IPS-18c (cell line): Measurements from ENCODE around the gene RAMACL.

ENCODE experiments used
- H3K4me3 ChIP-seq: 2 replicates; pipeline ENCODE4 v1.7.0; 2013; ENCODE audit warnings: low read depth, mild to moderate bottlenecking, low read length, moderate library complexity; ENCODE audit not compliant: insufficient read depth
- H3K9me3 ChIP-seq: one replicate; pipeline ENCODE4 v1.6.1; 2013; ENCODE audit warnings: mild to moderate bottlenecking, low read length, moderate library complexity; ENCODE audit not compliant: control insufficient read depth, insufficient read depth

RAMACL gene

DNA sequence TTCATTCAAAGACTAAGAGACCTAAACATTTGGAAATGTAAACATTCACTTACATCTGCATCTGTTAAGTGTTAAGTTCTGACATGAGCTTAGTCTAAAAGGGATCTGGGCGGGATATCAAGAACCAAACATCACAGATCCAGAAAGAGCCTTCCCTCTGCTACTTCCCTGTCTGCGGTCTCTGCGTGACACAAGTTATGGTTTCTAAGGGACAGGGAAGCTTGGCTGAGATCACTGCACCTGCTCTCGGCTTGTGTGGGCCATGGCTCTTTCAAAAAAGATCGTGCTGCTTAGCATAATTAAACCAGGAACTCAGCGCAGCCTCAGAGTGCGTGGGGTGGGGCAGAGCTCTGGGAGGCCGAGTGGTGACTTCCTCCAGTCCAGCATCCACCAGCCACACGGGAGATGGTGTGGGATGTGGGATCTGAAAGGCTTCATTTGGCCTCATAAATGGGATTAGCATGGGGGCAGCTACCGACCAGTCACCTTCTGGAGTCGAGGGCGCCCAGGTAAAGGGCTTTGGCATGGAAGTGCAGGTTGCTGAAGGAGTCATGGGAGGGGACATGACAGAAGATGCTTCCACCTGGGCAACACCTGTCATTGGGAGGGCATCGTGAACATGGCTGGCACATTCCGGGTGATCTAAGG is 16.7 kb upstream of the RAMACL start:
- H3K4me3 ChIP-seq, result no peak overlapping the region
- peaks cover 2% of the 10 kb centered on the region for H3K9me3 ChIP-seq

- Histone ChIP-seq H3K4me3 (no peak overlapping the region), H3K9me3 (no peaks in the 10 kb centered on the region)
Observed at GRCh38 chr6:166601956-166602355, 15.5 kb upstream of the RAMACL start.

DNA sequence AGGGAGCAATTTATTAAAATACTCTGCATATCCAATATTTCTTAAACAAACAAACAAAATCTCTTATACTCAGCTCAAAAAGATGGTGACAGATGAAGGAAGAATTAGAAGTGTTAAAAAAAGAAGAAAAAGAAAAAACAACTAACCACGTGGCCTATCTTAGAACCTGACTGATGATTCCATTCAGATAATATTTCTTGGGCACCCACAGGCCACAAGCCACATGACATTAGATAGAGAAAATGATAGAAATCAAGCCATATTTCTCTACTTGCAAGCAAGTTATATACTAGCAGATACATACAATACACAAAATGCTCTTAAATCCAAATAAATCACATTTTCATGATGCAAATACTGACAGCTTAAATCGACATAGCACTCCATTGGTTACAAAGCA is 14.5 kb upstream of the RAMACL start:
- no peaks in the 10 kb centered on the region for H3K9me3 ChIP-seq
- no peak overlapping the region for H3K4me3 ChIP-seq

DNA sequence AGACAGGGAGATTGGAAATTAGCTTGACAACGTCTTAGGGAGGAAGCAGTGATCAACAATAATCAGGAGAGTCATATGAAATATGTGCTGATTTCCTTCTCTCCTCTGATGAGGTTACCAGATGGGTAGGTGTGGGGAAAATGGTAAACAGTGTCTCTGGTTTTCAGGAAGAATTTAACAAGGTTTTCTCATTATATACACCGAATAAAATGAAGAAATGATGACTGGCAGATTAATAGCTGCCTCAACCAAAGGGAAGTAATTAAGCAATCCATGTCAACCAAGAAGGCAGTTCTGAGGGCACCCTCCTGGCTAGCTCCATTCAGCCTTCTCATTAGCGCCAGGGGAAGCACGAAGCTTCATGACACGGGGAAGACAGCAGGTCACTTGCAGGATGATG is 12.7 kb upstream of the RAMACL start:
- Histone ChIP-seq H3K4me3 (no peak overlapping the region), H3K9me3 (no peaks in the 10 kb centered on the region)

DNA sequence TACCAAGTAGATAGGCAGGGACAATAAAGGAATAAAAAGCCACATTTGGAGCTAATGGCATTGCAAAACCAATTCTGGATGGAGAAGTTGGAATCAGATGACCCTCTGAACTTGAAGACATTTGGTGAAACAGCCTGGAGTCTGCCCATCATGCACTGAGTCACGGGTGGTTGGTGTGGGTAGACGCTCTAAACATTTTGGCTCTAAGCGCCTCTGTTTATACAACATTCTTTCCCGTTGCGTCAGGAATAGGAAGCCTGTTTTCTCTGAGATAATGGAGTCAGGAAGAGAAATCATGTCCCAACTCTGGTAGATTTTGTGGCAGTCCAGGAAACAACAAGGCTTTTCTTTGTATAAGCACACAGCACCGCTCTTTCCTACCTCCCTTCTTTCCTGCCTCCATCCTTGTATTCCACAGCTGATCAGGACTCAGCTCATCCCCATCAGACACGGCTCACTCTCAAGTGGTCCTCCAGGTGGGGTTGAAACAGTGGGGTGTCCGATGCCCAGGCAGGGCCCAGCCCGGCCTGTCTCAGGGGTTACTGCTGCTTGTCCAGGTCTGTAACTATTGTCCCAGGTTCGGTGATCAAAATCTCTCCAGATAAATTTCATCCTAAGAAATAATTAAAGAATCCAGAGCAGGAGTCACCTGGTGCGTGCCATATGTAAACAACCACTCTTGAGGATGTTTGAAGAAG is 12.1 kb upstream of the RAMACL start:
- Histone ChIP-seq H3K4me3 (no peak overlapping the region), H3K9me3 (no peaks in the 10 kb centered on the region)

DNA sequence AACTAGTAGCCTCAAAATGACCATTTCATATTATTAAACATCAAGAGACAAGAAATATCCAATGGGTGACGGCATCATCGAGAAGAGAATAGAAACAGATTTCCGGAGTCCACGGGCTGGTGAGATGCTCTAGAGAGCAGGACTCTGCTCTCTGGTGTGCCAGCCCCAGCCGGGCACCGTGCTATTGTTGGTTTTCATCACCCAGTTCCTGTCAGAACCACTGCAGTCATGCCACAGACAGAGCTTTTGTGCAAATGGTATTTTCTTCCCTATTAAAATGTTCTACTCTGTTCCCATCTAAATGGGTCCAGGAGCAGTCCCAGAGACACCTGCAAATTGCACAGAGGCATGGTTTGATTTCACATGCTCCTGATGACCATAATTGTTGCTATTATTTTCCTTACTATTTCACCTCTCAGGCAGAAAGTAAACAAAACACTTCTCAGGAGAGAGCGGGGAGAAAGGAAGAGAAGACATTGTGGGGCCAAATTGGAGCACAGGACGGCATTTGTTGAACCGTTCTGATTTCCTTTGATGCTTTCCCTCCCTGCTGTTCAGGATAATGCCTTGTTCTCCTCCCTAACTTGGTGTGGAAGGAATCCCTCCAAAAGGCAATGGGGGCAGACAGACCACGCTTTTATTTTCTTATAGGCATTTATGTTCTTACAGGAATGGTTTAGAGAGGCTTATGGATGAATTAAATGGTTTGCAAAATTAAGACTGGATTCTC is 11.4 kb upstream of the RAMACL start:
- no peaks in the 10 kb centered on the region for H3K9me3 ChIP-seq
- H3K4me3 ChIP-seq, result no peak overlapping the region

GRCh38 chr6:166596776-166597507 is 10.5 kb upstream of the RAMACL start:
- no peak overlapping the region for H3K4me3 ChIP-seq
- no peaks in the 10 kb centered on the region for H3K9me3 ChIP-seq

- Histone ChIP-seq H3K9me3 (no peaks in the 10 kb centered on the region), H3K4me3 (no peak overlapping the region)
Observed at GRCh38 chr6:166595949-166596348, 9.5 kb upstream of the RAMACL start.

GRCh38 chr6:166595061-166595780 is 8.7 kb upstream of the RAMACL start:
- Histone ChIP-seq H3K4me3 (no peak overlapping the region), H3K9me3 (no peaks in the 10 kb centered on the region)

- Histone ChIP-seq H3K9me3 (no peaks in the 10 kb centered on the region), H3K4me3 (no peak overlapping the region)
Observed at GRCh38 chr6:166592821-166593220, 6.3 kb upstream of the RAMACL start.

- no peak overlapping the region for H3K4me3 ChIP-seq
Observed at GRCh38 chr6:166591961-166592520, 5.6 kb upstream of the RAMACL start.

DNA sequence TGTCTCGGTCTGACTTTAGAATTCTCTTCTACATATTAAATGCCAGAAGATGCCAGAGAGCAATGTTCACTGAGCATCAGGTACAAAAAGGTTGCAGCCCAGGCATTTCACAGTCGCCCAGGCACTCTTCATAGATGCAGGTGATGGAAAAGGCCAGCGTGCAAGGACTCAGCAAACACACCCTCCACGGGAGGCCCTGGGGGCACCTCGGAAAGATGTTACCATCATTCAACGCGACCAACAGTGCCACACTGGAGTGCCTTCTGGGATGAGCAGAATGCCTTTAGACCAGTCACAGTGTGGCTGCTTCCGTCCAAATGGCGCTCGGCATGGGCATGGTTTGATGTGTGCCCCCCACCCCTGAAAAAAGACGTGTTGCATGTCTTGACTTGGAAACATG is 4.5 kb upstream of the RAMACL start:
- no peak overlapping the region for H3K4me3 ChIP-seq
- no peaks in the 10 kb centered on the region for H3K9me3 ChIP-seq

More at GRCh38 chr6:166591961-166592520, 5.6 kb upstream of the RAMACL start:
- H3K9me3 ChIP-seq, result no peaks in the 10 kb centered on the region

- Histone ChIP-seq H3K4me3 (no peak overlapping the region), H3K9me3 (no peaks in the 10 kb centered on the region)
Observed at GRCh38 chr6:166589786-166590574, 3.5 kb upstream of the RAMACL start.

GRCh38 chr6:166589337-166589731 is 2.9 kb upstream of the RAMACL start:
- Histone ChIP-seq H3K4me3 (no peak overlapping the region), H3K9me3 (peaks cover 2% of the 10 kb centered on the region)

GRCh38 chr6:166588691-166589336 is 2.3 kb upstream of the RAMACL start:
- Histone ChIP-seq H3K4me3 (no peak overlapping the region), H3K9me3 (peaks cover 2% of the 10 kb centered on the region)
